ENCODE data around the gene RPL15. TPM values are rescaled to one million over a fixed set of nuclear protein-coding genes. Genes with fewer than 3 reads are reported as not detected.
"Not testable (repeated sequence)": the region's sequence is repeated elsewhere in the genome, so short reads cannot be mapped to it uniquely, and the experiment has no call there.

The RPL15 gene
- total RNA-seq, 2 experiments from 2014 or later, result 2,355 to 2,390 TPM

- no peaks in the 10 kb centered on the region for H3K4me1 ChIP-seq (ENCODE audit: insufficient read depth, low read length, poor library complexity, severe bottlenecking)
- ChIA-PET CTCF (ENCODE audit: unreplicated experiment) (no interaction called here), POLR2A (interaction anchor here (0.6 to 1.3 kb wide), 4 partner anchors 9 to 37 kb away, joined by 3 to 7 read pairs (median 4); no protein-coding TSS in a partner anchor)
- no peak for DNase-seq (ENCODE audit: low spot score)
- H2AFZ ChIP-seq (ENCODE audit: low read length), result no peak overlapping the region
- TF ChIP-seq EZH2phosphoT487 (IDR thresholded peaks at IDR 0.05; ENCODE audit: borderline replicate concordance, low read depth, low read length) (no peak), CTCF (conservative IDR thresholded peaks at IDR 0.05; ENCODE audit: low read length) (no peak)
- intact Hi-C loops (cut with micrococcal nuclease; ENCODE audit: unreplicated experiment), result no loop called here
- H4K20me1 ChIP-seq (ENCODE audit: insufficient read depth, low read length), result no peaks in the 10 kb centered on the region
- H3K9me2 ChIP-seq (ENCODE audit: insufficient read depth, low read length), result no peaks in the 10 kb centered on the region
- BruUV-seq (replicated peaks), result no TSS peak
- H3K36me3 ChIP-seq (ENCODE audit: insufficient read depth, low read length), result peaks cover 26% of the 10 kb centered on the region
- H3K9me3 ChIP-seq (ENCODE audit: low read length), result no peaks in the 10 kb centered on the region
- H3K79me2 ChIP-seq (ENCODE audit: insufficient read depth, low read depth, low read length), result peaks cover 9% of the 10 kb centered on the region; the same call in 1 of the 2 replicates
- no peak overlapping the region for H3K4me3 ChIP-seq (ENCODE audit: low read depth, low read length, poor library complexity, severe bottlenecking)
- no peak overlapping the region for H3K4me2 ChIP-seq (ENCODE audit: low read length)
- no peak overlapping the region for H3K27ac ChIP-seq (ENCODE audit: low read depth, low read length, poor library complexity, severe bottlenecking)
Measured at GRCh38 chr3:23879485-23879884, 37.4 kb upstream of the RPL15 start.

DNA sequence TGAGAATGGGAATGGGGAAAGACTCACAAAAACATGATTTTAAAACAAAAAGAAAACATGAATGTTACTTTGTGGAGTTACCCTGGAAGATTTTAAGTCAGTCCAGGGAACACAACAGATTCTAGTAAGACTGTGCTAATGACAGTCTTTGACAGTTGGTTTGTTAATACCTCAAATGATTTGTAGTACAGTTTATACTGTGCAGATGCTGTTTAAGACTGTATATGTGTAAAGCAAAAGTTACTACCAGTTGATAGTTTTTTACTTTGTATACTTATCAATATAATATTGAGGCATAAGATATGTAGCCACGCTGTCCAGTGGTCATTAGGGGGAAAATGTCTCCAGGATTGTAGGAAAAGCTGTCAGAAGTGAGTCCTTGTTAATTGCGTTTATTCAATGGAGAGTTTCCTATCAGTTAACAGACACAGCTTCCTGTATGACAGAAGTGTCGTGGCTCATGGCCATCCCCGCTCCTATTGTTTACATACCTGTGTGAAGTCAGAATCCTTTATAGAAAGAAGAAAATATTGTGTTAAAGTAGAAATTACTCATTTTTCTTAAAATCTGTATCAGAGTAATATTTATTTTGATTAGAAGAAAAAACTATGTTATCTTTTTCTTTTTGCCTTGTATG, 36.1 kb upstream of the RPL15 start:
- no peak for TF ChIP-seq EZH2phosphoT487 (IDR thresholded peaks at IDR 0.05; ENCODE audit: borderline replicate concordance, low read depth, low read length)
- no peak for TF ChIP-seq CTCF (conservative IDR thresholded peaks at IDR 0.05; ENCODE audit: low read length)
- BruUV-seq (replicated peaks), result no TSS peak
- intact Hi-C loops (cut with micrococcal nuclease; ENCODE audit: unreplicated experiment), result no loop called here
- H3K9me3 ChIP-seq (ENCODE audit: low read length), result no peaks in the 10 kb centered on the region
- H3K4me3 ChIP-seq (ENCODE audit: low read depth, low read length, poor library complexity, severe bottlenecking), result no peak overlapping the region
- no peak for DNase-seq (ENCODE audit: low spot score)
- ChIA-PET POLR2A (interaction anchor here (1.3 kb wide), 1 partner anchor 8 kb away, joined by 4 read pairs; no protein-coding TSS in a partner anchor), CTCF (ENCODE audit: unreplicated experiment) (no interaction called here)
- no peak overlapping the region for H2AFZ ChIP-seq (ENCODE audit: low read length)
- no peak overlapping the region for H3K27ac ChIP-seq (ENCODE audit: low read depth, low read length, poor library complexity, severe bottlenecking)
- H3K79me2 ChIP-seq (ENCODE audit: insufficient read depth, low read depth, low read length), result no peaks in the 10 kb centered on the region; the same call in 1 of the 2 replicates
- peaks cover 26% of the 10 kb centered on the region for H3K36me3 ChIP-seq (ENCODE audit: insufficient read depth, low read length)
- no peak overlapping the region for H3K4me2 ChIP-seq (ENCODE audit: low read length)
- H3K9me2 ChIP-seq (ENCODE audit: insufficient read depth, low read length), result no peaks in the 10 kb centered on the region
- no peaks in the 10 kb centered on the region for H3K4me1 ChIP-seq (ENCODE audit: insufficient read depth, low read length, poor library complexity, severe bottlenecking)
- H4K20me1 ChIP-seq (ENCODE audit: insufficient read depth, low read length), result no peaks in the 10 kb centered on the region

- CTCF ChIA-PET (ENCODE audit: unreplicated experiment), result interaction anchor here (0.7 kb wide), 1 partner anchor 10 kb away, joined by 3 read pairs; no protein-coding TSS in a partner anchor
- H3K9me2 ChIP-seq (ENCODE audit: insufficient read depth, low read length); H2AFZ ChIP-seq (ENCODE audit: low read length); H3K79me2 ChIP-seq (ENCODE audit: insufficient read depth, low read depth, low read length); H3K4me2 ChIP-seq (ENCODE audit: low read length); H4K20me1 ChIP-seq (ENCODE audit: insufficient read depth, low read length); BruUV-seq (replicated peaks); H3K9me3 ChIP-seq (ENCODE audit: low read length); H3K4me3 ChIP-seq (ENCODE audit: low read depth, low read length, poor library complexity, severe bottlenecking); H3K4me1 ChIP-seq (ENCODE audit: insufficient read depth, low read length, poor library complexity, severe bottlenecking); H3K27ac ChIP-seq (ENCODE audit: low read depth, low read length, poor library complexity, severe bottlenecking); DNase-seq (ENCODE audit: low spot score); intact Hi-C loops (cut with micrococcal nuclease; ENCODE audit: unreplicated experiment): not testable (repeated sequence)
- POLR2A ChIA-PET, result interaction anchor here (1.3 kb wide), 1 partner anchor 9 kb away, joined by 6 read pairs; no protein-coding TSS in a partner anchor
- H3K36me3 ChIP-seq (ENCODE audit: insufficient read depth, low read length), result peaks cover 26% of the 10 kb centered on the region
Measured at GRCh38 chr3:23881993-23882392, 34.9 kb upstream of the RPL15 start.

Data from OCI-LY7 (cell line).